Renal cortex interstitium (tissue), 15 donors: ENCODE results near the gene KRT10. TPM values are rescaled to one million over a fixed set of nuclear protein-coding genes. Genes with fewer than 3 reads are reported as not detected.
A peak's percentile ranks its signal among the peaks of the same experiment; 100 is the strongest.
"Not testable (repeated sequence)": the region's sequence is repeated elsewhere in the genome, so short reads cannot be mapped to it uniquely, and the experiment has no call there.

Experiments used
- DNase-seq, 11 donors: peaks; one replicate each; pipeline ENCODE4 v3.0.0-alpha.2; 2013; ENCODE audit warnings: low read depth in 9 of 11, low spot score in 4 of 11; ENCODE audit errors: extremely low read depth in 1 of 11
- long read RNA-seq, 16 experiments: transcript quantifications; one replicate each; lab custom pipeline, GENCODE V29; 2026
- polyA plus RNA-seq, 3 donors: library from polyadenylated mRNA; unstranded; fragments of 120-200 nt; gene quantifications; one replicate each; pipeline ENCODE4 v1.2.1, GENCODE V29; 2013; ENCODE audit not compliant: insufficient read length in 3 of 3

Gene KRT10
- polyA plus RNA-seq: 10 to 100 TPM; 47.1 to 49.5 (median 48.5) TPM
- long read RNA-seq, donor 1, transcript KRT10-202 (2 exons, 583 nt): major isoform, 7 of 76 reads
- long read RNA-seq, donor 1, partial matches to known transcripts: 69 of 76 reads
- long read RNA-seq, donor 1, other reads (novel, unspliced or antisense): 0 of 76 reads
- long read RNA-seq, donor 2, transcript KRT10-202 (2 exons, 583 nt): major isoform, 7 of 77 reads
- long read RNA-seq, donor 2, partial matches to known transcripts: 70 of 77 reads
- long read RNA-seq, donor 2, other reads (novel, unspliced or antisense): 0 of 77 reads
- long read RNA-seq, donor 3, transcript KRT10-202 (2 exons, 583 nt): major isoform, 7 of 116 reads
- long read RNA-seq, donor 3, partial matches to known transcripts: 109 of 116 reads
- long read RNA-seq, donor 3, other reads (novel, unspliced or antisense): 0 of 116 reads
- long read RNA-seq, donor 4, partial matches to known transcripts: 47 of 50 reads
- long read RNA-seq, donor 4, other reads (novel, unspliced or antisense): 0 of 50 reads
- long read RNA-seq, donor 5: 0 reads
- long read RNA-seq, donor 6, transcript KRT10-202 (2 exons, 583 nt): major isoform, 7 of 66 reads
- long read RNA-seq, donor 6, partial matches to known transcripts: 59 of 66 reads
- long read RNA-seq, donor 6, other reads (novel, unspliced or antisense): 0 of 66 reads
- long read RNA-seq, donor 7, transcript KRT10-202 (2 exons, 583 nt): major isoform, 9 of 92 reads
- long read RNA-seq, donor 7, partial matches to known transcripts: 83 of 92 reads
- long read RNA-seq, donor 7, other reads (novel, unspliced or antisense): 0 of 92 reads
- long read RNA-seq, donor 8: 0 reads
- long read RNA-seq, donor 9, transcript KRT10-202 (2 exons, 583 nt): major isoform, 11 of 72 reads
- long read RNA-seq, donor 9, partial matches to known transcripts: 61 of 72 reads
- long read RNA-seq, donor 9, other reads (novel, unspliced or antisense): 0 of 72 reads
- long read RNA-seq, donor 10, transcript KRT10-202 (2 exons, 583 nt): major isoform, 7 of 85 reads
- long read RNA-seq, donor 10, partial matches to known transcripts: 78 of 85 reads
- long read RNA-seq, donor 10, other reads (novel, unspliced or antisense): 0 of 85 reads
- long read RNA-seq, donor 11, partial matches to known transcripts: 53 of 56 reads
- long read RNA-seq, donor 11, other reads (novel, unspliced or antisense): 0 of 56 reads
- long read RNA-seq, donor 12, partial matches to known transcripts: 32 of 34 reads
- long read RNA-seq, donor 12, other reads (novel, unspliced or antisense): 0 of 34 reads
- long read RNA-seq, donor 13: 0 reads
- long read RNA-seq, donor 14, partial matches to known transcripts: 87 of 89 reads
- long read RNA-seq, donor 14, other reads (novel, unspliced or antisense): 0 of 89 reads
- long read RNA-seq, donor 15, partial matches to known transcripts: 26 of 28 reads
- long read RNA-seq, donor 15, other reads (novel, unspliced or antisense): 0 of 28 reads
- long read RNA-seq, donor 16, transcript KRT10-202 (2 exons, 583 nt): major isoform, 8 of 170 reads
- long read RNA-seq, donor 16, partial matches to known transcripts: 162 of 170 reads
- long read RNA-seq, donor 16, other reads (novel, unspliced or antisense): 0 of 170 reads

DNA sequence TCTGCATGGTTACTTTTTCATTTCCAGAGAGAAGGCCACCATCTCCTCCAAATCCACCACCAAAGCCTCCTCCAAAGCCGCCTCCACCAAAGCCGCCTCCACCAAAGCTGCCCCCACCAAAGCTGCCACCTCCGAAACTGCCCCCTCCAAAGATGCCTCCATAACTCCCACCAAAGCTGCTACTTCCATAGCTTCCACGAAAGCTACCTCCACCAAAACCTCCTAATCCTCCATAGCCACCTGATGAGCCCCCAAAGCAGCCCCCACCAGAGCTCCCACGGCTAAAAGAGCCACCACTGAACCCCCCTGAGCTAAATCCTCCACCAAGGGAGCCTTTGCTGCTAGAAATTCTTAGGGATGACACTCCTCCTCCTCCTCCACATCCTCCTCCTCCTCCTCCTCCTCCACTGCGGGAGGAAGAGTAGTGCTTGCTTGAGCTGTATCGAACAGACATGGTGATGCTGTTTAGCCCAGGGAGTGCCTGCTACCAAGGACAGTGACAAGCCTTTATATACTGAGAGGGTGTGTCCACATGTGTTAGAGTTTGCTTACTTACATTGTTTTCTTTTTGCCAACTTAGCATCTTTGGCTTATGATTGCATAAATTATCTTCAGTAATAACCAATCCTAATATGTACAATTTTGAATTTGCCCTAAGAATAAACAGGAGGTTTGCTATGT, at the start of gene KRT10:
KRT10 (minus strand) TSS at position 483 of the 681 bp plus-strand sequence; CDS start at position 454, 29 bp downstream.
- DNase-seq: no peak

DNA sequence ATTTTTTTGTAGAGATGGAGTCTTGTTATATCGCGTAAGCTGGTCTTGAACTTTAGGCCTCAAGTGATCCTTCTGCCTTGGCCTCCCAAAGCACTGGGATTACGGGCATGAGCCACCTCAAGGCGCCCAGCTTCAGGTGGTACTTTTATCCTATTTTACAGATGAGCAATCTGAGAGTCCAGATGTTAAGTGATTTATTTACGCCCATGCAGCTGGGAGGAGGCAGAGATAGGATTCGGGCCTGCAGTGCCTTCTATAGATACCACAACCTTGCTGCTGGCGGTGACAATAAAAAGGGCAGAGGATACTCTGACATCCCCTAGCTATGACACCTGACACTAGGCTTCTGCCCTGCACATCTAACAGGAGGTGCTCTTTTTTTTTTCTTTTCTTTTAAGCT, 48.9 kb upstream of the KRT10 start:
- DNase-seq: no peak

DNA sequence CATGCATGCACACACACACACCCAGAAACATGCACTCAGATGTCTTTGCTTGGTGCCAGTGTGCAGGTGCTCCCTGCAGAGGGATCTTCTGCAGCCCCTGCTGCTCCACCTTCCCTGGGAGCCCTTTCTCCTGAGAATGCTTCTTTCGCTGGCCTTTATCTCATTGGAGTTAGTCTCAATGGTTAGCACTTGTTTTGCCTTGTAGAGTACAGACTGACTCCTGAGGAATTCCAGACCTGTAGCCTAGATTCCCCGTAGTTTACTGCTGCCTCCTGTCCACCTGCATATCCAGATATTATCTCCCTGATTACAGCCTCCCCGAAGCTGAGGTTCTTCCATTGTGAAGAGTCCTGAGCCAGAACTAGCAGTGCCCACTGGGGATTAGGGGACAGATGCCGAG, 47.7 kb upstream of the KRT10 start:
- no peak for DNase-seq

DNA sequence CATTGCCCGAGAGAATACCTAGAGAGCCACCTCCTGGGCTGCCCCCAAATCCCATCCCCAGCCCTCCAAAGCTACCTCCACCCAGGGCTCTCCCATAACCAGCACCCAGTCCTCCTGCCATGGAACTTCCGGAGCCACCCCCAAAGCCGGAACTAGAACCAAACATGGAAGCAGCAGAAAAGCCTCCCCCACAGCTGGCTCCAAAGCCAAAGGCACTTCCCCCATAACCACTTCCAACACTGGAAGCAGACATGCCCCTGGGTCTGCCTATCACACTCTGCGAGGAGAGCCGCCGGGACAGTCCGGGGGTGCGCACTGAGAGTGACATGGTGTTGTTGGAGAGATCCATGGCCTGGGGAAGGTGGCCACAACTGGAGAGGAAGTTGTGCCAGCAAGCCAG, 44.4 kb upstream of the KRT10 start, which contains the start of gene KRT12:
KRT12 (minus strand) TSS at position 386 of the 400 bp plus-strand sequence; CDS start at position 349, 37 bp downstream.
- DNase-seq: no peak

DNA sequence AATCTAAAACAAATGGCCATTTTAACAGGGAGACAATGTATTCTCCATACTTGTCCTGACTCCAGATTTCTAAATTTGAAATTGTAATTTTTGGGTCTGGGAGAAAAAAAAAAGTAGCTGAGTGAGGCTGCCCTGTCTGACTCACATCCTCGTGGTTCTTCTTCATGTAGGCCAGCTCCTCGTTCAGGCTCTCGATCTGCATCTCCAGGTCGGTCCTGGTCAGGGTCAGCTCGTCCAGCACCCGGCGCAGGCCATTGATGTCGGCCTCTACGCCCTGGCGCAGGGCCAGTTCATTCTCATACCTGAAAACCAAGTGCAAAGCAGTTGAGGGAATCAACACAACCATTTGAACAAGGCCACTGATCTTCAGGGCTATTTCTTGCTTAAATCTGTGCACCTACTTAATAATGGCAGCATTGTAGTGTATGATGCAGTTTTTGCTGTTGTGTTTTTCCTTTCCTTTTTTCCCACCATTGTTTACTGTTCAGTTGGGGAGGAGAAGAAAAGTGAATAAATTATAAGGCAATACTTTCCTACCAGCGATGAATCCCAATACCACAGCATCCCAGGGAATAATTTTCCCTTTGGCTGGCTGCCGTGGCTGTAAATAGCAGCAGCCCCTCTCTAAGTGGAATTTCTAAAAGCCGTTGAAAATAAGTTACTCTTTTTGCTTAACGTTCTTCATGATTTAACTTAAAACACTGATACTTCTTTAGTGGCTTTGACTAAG, 42.4 kb upstream of the KRT10 start:
- no peak for DNase-seq

DNA sequence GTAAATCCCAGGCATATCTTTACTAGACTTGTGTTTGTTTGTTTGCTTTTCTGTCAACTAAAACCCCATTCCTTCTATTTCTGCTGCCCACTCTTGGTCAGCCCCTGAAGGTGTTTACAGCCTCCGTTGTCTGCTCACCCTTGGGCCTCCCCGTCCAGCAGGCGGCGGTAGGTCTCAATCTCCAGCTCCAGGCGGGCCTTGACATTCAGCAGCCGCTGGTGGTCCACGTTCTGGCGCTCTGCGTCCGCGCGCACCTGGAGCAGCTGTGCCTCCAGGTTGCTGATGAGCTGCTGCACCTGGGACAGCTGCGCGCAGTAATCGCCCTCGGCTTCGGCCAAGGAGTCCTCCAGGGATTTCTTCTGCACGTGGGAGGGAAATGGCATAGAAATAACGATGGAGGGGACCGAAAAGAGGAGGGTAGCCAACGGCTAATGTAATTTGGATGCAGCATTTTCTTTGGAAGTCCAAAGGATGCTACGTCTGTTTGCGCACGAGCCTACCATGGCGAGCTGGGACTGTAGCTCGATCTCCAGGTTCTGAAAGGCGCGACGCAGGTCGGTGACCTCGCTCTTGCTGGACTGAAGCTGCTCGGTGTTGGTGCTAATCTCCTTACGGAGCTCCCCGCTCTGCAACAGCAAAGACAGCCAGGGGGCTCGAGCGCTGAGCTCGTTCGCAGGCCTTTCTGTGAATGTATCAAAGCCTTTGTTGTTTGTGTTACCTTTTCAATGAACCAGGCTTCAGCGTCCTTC, 40.7 kb upstream of the KRT10 start:
- peak in 4 of 11 donors; percentile 5 to 8 (median 6) for DNase-seq

DNA sequence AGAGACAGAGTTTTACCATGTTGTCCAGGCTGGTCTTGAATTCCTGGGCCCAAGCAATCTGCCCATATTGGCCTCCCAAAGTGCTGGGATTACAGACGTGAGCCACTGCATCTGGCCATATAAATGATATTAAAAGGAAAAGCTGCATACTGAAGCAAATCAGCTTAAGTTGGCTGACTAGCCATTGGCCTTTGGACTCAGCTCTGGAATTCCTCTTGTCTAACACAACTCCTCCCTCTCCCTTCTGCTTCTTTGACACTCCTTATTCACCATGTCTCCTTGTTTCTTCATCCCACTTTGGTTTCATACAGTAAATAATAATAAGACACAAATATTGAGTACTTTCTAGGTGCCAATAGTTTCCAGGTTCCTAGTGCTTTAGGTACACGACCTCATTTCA, 37.1 kb upstream of the KRT10 start:
- peak in 2 of 11 donors; percentile 6 to 24 for DNase-seq

DNA sequence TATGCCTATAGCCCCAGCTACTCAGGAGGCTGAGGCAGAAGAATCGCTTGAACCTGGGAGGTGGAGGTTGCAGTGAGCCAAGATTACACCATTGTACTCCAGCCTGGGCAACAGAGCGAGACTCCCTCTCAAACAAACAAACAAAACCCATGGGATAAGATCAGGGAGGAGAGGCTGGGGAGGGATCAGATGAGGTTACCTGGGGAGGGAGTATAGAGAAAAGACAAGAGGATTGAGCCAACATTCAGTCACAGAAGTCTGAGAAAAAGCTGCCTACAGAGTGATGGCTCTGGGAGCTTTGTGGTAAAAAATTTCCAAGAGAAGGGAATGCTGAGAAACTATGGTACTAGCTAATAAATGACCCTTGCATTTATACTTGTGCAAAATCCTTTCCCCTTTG, 36.3 kb upstream of the KRT10 start:
- DNase-seq: not testable (repeated sequence)

DNA sequence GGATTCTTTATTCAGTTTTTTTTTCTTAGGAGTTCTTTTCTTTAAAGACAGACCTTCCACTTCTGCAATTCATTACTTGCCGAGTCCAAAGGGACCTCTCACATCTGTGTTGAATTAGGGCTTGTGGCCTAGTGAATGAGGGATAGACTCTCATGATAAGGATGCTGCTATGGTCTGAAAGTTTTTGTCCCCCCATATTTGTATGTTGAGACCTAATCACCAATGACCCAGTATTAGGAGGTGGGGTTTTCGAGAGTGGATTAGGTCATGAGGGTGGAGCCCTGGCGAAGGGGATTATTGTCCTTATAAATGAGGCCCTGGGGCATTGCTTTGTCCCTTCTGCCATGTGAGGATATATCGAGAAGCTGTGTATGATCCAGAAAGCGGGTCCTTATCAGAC, 35.1 kb upstream of the KRT10 start:
- no peak for DNase-seq

DNA sequence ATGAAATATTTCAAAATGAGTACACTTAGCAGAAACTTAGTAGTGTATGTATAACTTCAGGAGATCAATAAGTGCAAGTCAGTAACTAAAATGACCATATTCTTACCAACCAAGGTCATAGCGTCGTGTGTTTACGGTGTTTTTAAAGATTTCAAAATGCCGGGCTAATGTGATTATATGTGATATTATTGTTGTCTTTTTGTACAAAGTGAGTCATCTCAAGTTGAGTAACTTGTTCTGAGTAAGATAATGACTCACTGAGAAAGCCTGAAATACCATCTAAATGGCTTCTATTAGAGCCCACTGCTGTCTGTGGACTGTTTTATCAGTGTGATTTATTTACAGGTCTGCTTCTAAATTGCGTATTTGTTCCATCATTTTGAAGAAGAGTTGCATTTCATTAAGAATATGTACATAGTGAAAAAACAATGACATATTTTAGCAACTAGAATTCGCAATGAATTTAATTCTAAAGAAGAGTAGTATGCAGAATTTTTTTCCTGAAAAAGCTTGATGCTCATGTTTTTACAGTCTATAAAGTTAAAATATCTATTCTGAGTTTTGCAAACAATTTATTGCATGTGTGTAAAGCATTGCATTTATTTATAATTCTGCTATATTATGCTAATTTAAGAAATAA, 31.9 kb upstream of the KRT10 start:
- no peak for DNase-seq

DNA sequence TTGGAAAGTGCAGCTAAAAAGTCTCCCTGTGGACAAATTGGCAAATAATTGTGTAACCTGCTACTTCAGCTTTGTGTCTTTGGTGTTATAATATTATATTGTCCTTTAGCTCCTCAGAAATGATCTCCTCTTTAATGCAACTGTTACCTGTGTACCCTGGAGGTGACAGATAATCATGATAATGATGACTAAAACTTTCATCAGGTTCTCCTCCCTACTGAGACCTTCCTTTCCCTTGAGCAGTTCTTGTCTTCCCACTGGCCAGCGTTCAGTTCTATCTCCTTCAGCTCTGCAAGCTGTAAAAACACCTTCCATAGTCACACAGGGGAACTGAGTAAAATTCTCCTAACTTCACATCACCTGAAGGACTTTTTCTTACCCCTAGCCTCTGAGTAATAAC, 29.9 kb upstream of the KRT10 start:
- no peak for DNase-seq

DNA sequence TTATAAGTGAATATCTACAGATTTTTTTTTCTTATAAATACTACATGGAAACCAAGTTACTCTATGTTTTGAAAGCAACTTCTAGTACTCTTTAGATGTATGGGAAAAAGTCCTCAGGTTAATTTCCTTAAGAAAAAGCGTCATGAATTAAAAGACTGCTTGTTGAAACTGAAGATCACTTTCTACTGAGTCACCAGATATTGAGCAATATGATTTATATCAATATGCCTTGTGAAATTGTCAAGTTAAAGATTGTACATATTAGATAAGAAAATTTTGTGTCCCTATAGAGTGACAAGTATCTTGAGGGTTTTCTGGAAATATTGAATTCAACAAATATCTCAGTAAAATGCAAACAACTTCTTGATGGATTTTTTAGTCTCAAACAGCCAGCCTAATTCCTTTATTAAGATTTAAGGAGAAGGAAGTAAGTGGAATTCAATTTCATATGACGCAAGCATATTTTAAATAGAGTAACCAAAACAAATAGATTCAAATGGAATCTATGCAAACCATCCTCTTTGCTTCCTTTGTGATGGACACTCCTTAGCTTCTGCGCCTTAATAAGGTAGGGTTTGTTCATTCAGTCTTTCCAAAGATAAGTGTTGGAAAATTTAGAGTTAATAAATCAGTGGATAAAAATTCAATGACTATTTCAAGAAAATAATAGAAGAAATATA, 28.0 kb upstream of the KRT10 start:
- no peak for DNase-seq

DNA sequence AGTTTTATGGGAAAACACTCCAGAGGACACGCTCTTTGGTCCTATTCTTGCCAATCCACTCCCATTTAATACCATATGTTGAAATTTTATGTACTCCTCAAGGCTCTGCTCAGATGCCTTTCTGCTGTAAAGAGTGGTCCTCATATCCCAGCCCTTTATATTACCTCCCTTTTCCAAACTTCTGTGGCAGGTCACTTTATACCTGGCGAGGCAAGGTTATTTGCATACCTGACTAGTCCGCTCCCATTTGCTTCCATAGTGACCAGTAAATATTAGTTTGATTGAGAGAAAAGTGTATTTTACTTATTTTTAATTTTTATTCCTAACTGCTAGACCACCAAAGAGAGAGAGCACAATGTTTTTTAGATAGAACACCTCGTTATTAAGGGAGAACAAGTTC, 27.3 kb upstream of the KRT10 start:
- no peak for DNase-seq

DNA sequence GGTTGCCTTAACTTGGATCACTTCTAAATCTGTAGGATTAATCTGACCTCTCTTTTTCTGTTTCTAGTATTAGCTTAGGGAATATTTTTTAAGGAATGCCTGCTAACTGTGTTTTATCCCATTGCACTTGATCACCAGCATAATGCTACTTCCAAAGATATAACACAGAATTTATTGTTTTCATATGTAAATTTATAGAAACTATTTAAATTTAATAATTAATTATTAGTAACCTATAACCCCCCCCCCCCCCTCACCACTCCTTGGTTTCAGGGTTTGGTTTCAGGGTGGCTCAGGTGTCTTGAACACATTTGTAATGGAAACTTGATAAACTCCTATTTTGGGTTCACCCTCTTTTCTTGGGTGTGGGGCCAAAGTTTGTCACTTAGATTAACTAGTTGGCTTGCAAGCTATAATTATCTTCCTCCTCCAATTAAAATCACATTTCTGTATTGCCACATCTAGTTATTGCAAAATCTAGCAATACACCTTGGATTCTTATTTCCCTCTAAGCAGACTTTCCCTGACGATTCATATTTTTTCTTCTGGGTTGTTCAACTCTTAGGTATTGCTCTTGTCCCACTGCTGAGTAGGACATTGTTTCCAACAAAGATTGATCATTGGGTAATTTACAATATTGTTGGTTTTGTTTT, 26.3 kb upstream of the KRT10 start:
- no peak for DNase-seq

DNA sequence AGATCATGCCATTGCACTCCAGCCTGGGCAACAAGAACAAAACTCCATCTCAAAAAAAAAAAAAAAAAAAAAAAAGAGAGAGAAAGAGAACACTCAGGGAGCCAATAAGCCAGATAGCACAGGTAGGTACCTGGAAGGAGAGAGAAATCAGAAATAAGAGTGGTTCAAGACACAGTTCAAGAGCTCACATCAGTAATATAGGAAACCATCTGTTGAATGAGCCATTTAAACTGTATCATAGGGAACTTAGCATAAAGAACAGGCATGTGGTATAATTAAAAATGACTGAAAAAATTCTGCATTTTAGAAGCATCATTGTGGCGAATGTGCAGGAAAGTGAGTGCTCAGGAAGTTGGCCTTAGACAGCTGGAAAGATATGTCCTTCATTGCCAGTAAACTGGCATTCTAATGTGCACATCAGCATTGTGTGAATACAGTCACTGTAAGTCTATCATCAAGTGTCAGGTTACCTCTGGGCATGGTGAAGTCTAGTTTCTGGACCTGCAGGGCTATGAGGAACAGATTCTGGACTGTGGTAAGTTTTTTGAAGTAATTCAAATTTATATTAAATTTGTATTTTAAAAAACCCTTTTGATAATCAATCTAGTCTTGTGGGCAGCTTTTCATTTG, 24.2 kb upstream of the KRT10 start:
- DNase-seq: no peak
